Measurements from ENCODE around the gene NR3C2. TPM values are rescaled to one million over a fixed set of nuclear protein-coding genes. Genes with fewer than 3 reads are reported as not detected.

Gene NR3C2
- total RNA-seq, 1 donor from 2014 or later, result 7.1 TPM

DNA sequence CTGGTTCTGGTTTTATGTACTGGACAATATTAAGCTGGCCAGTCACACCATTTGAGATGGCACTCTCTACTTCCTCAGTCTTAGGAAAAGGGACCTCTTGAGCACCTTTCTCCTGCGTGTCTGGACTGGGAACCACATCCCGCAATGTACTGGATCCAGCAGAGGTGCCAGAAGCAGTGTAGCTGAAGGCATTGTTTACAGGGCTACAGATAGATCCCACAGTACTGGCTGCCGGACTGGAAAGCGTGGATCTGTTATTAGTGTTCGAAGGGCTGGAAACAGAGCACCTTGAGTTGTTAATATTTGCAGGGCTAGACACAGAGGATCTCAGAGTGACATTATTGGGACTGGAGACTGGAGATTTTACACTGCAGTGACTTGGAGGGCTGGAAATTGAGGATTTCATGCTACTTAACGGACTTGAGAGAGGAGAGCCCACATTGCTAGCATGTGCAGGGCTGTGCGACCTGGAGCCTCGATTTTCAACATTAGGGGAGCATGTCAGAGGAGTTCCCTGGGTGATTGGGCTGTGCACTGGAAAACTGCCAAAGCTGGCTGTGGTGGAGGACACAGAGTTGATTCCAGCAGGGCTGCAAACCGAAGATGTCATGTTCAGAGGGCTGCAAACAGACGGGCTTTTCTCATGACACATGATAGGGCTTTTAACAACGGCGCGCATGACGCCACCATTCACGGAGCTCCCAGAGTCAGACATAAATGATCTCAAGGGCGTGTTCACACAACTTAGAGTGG, 6.4 kb downstream of the NR3C2 start:
- no peak for DNase-seq (ENCODE audit: low spot score)

- DNase-seq (ENCODE audit: low spot score), result no peak
Measured at GRCh38 chr4:148434075-148434773, 8.0 kb downstream of the NR3C2 start.

DNA sequence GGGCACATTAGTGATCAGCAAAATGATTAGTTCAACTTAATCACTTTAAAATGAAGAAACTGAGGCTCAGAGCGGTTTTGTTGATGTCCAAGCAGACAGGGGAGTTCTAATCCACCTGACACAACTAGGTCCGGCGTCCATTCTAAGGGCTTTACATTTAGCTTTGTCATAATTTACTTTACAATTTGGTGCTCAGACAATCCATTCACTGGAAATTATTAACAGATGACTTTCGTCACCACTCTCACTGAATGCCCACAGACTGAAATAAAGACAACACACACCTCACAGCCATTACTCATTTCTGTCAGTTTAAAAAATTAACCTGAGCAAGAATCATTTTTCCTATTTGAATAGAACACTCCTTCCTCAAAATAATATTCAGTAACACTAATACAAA, 10.8 kb downstream of the NR3C2 start:
- DNase-seq (ENCODE audit: low spot score), result no peak

DNA sequence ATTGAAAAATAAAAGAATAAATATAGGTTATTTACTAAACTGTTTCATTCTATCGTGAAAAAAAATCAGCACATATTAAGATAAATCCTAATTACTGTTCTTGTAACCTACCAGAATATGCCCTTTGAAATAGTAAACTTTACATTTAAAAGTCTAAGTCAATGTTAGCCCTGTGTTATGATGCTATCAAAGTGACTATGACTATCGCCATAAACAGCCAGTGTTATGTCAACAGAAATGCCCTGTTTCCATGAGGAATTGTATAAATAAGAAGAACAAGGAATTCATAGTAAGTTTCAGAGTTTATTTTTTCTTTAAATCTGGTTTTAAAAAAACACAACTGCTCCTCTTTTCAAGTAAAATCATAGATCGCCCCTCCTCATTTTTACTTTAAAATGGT, 11.4 kb downstream of the NR3C2 start:
- no peak for DNase-seq (ENCODE audit: low spot score)

DNA sequence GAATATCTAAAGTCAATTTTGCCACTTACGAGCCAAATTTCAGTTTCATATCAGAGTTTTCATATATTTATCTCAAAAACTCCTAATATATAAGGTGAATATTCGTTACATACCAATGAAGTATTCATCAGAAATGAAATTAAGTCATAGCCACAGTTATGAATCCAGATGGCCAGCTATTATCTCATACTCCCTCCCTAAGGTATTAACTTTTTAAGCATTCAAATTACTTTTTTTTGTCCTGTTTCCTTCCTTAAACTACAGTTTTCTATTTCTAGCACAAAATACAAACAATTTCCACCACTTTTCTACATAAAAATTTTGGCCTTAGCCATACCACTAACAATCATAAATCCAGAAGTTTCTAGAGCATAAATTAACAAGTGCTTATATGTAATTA, 13.0 kb downstream of the NR3C2 start:
- DNase-seq (ENCODE audit: low spot score), result no peak

GRCh38 chr4:148426643-148427042, 15.6 kb downstream of the NR3C2 start:
- DNase-seq (ENCODE audit: low spot score), result no peak

GRCh38 chr4:148425327-148426110, 16.7 kb downstream of the NR3C2 start:
- DNase-seq (ENCODE audit: low spot score), result no peak

DNA sequence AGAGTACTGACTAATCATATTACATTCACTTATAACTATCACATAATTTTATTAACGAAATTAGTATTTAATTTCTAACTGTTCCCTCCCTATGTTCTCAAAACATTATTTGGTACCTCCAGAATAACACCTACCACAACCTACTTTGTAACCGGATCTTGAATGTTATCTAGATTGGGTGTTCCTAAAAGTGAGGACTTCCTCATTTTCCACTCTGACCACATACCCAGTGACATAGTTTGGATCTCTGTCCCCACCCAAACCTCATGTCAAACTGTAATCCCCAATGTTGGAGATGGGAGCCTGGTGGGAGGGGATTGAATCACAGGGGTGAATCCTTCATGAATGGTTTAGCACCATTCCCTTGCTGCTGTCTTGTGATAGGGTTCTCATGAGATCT, 21.8 kb downstream of the NR3C2 start:
- DNase-seq (ENCODE audit: low spot score), result no peak

GRCh38 chr4:148415500-148415899, 26.7 kb downstream of the NR3C2 start:
- no peak for DNase-seq (ENCODE audit: low spot score)

- DNase-seq (ENCODE audit: low spot score), result no peak
Measured at GRCh38 chr4:148412460-148412994, 29.7 kb downstream of the NR3C2 start.

- DNase-seq (ENCODE audit: low spot score), result no peak
Measured at GRCh38 chr4:148405161-148405893, 36.9 kb downstream of the NR3C2 start.

GRCh38 chr4:148398988-148399387, 43.2 kb downstream of the NR3C2 start:
- DNase-seq (ENCODE audit: low spot score), result no peak

GRCh38 chr4:148397771-148398170, 44.4 kb downstream of the NR3C2 start:
- DNase-seq (ENCODE audit: low spot score), result no peak

- no peak for DNase-seq (ENCODE audit: low spot score)
Measured at GRCh38 chr4:148396986-148397673, 45.1 kb downstream of the NR3C2 start.

DNA sequence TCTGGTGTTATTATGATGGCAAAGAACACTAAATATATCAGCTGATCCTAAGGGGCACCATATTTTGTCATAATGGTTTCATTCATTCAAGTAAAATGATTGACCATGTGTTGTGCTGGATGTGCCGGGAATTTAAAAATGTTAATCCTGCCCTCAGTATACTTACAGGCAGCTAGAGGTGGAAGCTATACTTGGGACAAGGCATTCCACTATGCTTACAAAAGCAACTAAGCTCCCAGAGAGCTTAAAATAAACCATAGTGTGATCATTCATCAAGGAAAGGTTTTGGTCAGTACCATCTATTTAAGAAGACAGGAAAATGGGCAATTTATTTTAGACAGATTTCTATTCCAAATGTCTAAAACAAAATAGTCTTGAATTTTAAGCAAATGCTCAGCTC, 46.4 kb downstream of the NR3C2 start:
- no peak for DNase-seq (ENCODE audit: low spot score)

DNA sequence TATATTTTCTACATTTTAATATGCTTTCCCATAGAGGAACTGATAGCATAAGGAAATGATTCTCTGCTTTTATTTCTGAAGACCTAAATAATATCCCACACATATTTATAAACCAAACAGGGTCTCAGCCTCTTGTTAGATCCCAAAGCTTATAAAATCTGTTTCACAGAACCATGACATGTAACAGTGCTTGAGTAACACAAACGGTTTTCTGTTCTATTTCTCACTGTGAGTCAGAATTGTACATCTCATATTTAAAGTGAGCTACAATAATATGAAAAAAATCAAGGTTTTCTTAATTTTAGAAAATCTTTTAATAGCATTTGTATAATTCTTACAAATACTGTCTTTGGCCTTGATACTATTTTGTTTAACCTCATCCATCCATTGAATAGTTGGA, 51.2 kb downstream of the NR3C2 start:
- DNase-seq (ENCODE audit: low spot score), result no peak

GRCh38 chr4:148390311-148390710, 51.9 kb downstream of the NR3C2 start:
- DNase-seq (ENCODE audit: low spot score), result no peak

DNA sequence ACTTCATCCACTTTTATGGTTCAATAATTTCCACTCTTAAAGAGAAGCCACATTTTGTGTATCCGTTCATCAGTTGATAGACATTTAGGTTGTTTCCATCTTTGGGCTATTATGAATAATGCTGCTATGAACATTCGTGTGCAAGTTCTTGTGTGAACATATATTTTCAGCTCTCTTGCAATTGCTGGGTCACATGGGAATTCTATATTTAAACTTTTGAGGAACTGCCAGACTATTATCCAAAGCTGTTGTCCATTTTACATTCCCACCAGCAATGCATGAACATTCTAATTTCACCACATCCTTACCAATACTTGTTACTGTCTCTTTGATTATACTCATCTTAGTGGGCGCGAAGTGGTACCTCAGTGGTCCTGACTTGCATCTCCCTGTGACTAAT, 61.9 kb downstream of the NR3C2 start:
- no peak for DNase-seq (ENCODE audit: low spot score)

GRCh38 chr4:148376151-148376550, 66.1 kb downstream of the NR3C2 start:
- DNase-seq (ENCODE audit: low spot score), result no peak

DNA sequence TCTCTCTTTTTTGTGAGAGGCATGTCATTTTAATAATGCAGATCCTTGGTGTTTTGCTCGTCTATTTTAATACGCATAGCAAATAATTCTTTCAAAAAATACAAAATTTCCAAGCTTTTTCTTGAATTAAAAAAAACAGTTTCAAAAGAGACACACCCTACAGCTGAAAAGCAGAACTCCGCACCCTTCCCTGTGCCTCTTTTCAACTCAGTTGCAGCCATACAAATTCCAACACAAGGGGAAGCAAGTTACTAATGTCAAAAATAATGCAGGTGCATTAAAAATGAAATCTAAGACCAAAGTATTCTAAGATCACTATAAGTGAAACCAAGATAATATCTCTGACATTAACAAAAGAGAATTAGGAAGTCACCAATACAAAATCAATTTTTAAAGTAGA, 66.6 kb downstream of the NR3C2 start:
- no peak for DNase-seq (ENCODE audit: low spot score)

- DNase-seq (ENCODE audit: low spot score), result no peak
Measured at GRCh38 chr4:148373093-148373492, 69.1 kb downstream of the NR3C2 start.

All from mesenteric fat pad (tissue), 1 donor.